Stimulated activated CD4-positive, alpha-beta T cell treated with anti-CD3 and anti-CD28 coated beads, Interleukin-1b, Interleukin-23, amount 100 ng/mL, for 4 hours (primary cell): ENCODE data around the gene FPGS.

Experiments
- DNase-seq, 2 donors: peaks; one replicate each; pipeline ENCODE4 v3.0.0-alpha.2; 2020; ENCODE audit warnings: low read depth in 2 of 2

Gene FPGS

GRCh38 chr9:127789179-127789578 lies 13.5 kb upstream of the FPGS start:
- no peak for DNase-seq

- no peak for DNase-seq
Measured at GRCh38 chr9:127790094-127790855, 12.4 kb upstream of the FPGS start.

GRCh38 chr9:127791085-127791484 lies 11.6 kb upstream of the FPGS start:
- no peak for DNase-seq

GRCh38 chr9:127792417-127793031 lies 10.2 kb upstream of the FPGS start:
- DNase-seq: no peak

- no peak for DNase-seq
Measured at GRCh38 chr9:127793093-127793708, 9.5 kb upstream of the FPGS start.

- no peak for DNase-seq
Measured at GRCh38 chr9:127794001-127794791, 8.5 kb upstream of the FPGS start.

- DNase-seq: no peak
Measured at GRCh38 chr9:127796225-127796813, 6.4 kb upstream of the FPGS start.

GRCh38 chr9:127796852-127797370 lies 5.8 kb upstream of the FPGS start:
- DNase-seq: no peak

- no peak for DNase-seq
Measured at GRCh38 chr9:127801955-127802575, 617 bp upstream of the FPGS start.

GRCh38 chr9:127803507-127804352 lies 1.0 kb downstream of the FPGS start:
- no peak for DNase-seq

- DNase-seq: no peak
Measured at GRCh38 chr9:127805620-127806019, 2.9 kb downstream of the FPGS start.

- no peak for DNase-seq
Measured at GRCh38 chr9:127806871-127807270, 4.2 kb downstream of the FPGS start.

GRCh38 chr9:127808347-127809001 lies 5.8 kb downstream of the FPGS start:
- no peak for DNase-seq

- DNase-seq: no peak
Measured at GRCh38 chr9:127809002-127809539, 6.4 kb downstream of the FPGS start.

GRCh38 chr9:127809540-127810377 lies 7.1 kb downstream of the FPGS start:
- no peak for DNase-seq

GRCh38 chr9:127810378-127811187 lies 7.9 kb downstream of the FPGS start:
- DNase-seq: no peak

- no peak for DNase-seq
Measured at GRCh38 chr9:127812011-127812410, 9.3 kb downstream of the FPGS start.
